Psoas muscle (tissue), 8 donors: ENCODE results near the gene KAT2B. TPM values are rescaled to one million over a fixed set of nuclear protein-coding genes. Genes with fewer than 3 reads are reported as not detected.

Experiments used
- ATAC-seq, 4 donors: fragments of 200-7000 bp; cut with Tn5 transposase; one replicate each; pipeline ENCODE4 v1.9.1; 2020; ENCODE audit warnings: moderate library complexity in 3 of 4, mild to moderate bottlenecking in 2 of 4
- DNase-seq, 2 donors: peaks; one replicate each; pipeline ENCODE4 v3.0.0-alpha.2; 2020
- H3K27ac ChIP-seq: fragments of 200-600 bp; one replicate; pipeline ENCODE4 v1.8.0; 2022
- H3K27me3 ChIP-seq, 3 donors: fragments of 200-600 bp in 1 of 3; one replicate each; pipeline versions ENCODE4 v1.6.1 to v1.8.0; 2013 to 2022; ENCODE audit warnings: low read length in 2 of 3, mild to moderate bottlenecking in 2 of 3, moderate library complexity in 1 of 3; ENCODE audit not compliant: insufficient read depth in 3 of 3
- H3K36me3 ChIP-seq, 2 donors: fragments of 200-600 bp in 1 of 2; one replicate each; pipeline versions ENCODE4 v1.6.1 to v1.8.0; 2013 to 2022; ENCODE audit warnings: low read depth in 1 of 2, mild to moderate bottlenecking in 1 of 2, moderate library complexity in 1 of 2; ENCODE audit not compliant: insufficient read depth in 1 of 2
- H3K4me1 ChIP-seq: fragments of 200-600 bp; one replicate; pipeline ENCODE4 v1.8.0; 2022
- H3K4me3 ChIP-seq: fragments of 200-600 bp; one replicate; pipeline ENCODE4 v1.8.0; 2022; ENCODE audit warnings: mild to moderate bottlenecking
- H3K9me3 ChIP-seq: fragments of 200-600 bp; one replicate; pipeline ENCODE4 v1.8.0; 2022
- WGBS, 3 donors: extraction: QIAGEN DNeasy Blood & Tissue Kit; methylation state at CpG; one replicate each; pipeline versions ENCODE4 v1.1.6 to v1.1.7; 2013; 5-methylcytosine and 5-hydroxymethylcytosine counted together
- intact Hi-C, 2 donors: fragments of 100-400 bp; cut with DNase I; formaldehyde crosslinking; loops; one replicate each; pipeline versions ENCODE4 v1.11.0 to v1.14.2; 2022
- polyA plus RNA-seq, 3 donors: library from polyadenylated mRNA; stranded (reverse); fragments of 200-250 nt; gene quantifications; one replicate each; pipeline ENCODE4 v1.2.3, GENCODE V29; 2013
- total RNA-seq, 4 donors: library from RNA; stranded (reverse); fragmentation: NEBNext Ultra II Directional in 2 of 4; extraction: Animal tissue kit (Norgen Biotek cat#: 25700) in 2 of 4; gene quantifications; one replicate each; pipeline versions ENCODE4 v1.2.1 to v1.2.4, GENCODE V29; 2021 to 2023
- TF ChIP-seq, protein P1 (sequence below): fragments of 200-600 bp; IDR thresholded peaks from one replicate; pipeline ENCODE4 v1.8.0; 2022; ENCODE audit warnings: antibody characterized with exemption
- donor health status: healthy with polysubstance abuse.
- donor health status: DM: no; HTN: no; CAD: no; lungs with moderate emphysema.
- donor health status: Bipolar disorder and iron deficiency.
- donor health status: healthy.
- donor health status: DM: yes; HTN: yes; CAD: no.
- donor health status: DM: no; HTN: no; CAD: no.
- donor health status: DM: no; HTN: no; CAD: no.
- donor health status: DM: yes; HTN: yes; CAD: no.

KAT2B gene
- total and polyA plus RNA-seq, 7 donors, result 10.8 to 62.2 (median 28.3) TPM

DNA sequence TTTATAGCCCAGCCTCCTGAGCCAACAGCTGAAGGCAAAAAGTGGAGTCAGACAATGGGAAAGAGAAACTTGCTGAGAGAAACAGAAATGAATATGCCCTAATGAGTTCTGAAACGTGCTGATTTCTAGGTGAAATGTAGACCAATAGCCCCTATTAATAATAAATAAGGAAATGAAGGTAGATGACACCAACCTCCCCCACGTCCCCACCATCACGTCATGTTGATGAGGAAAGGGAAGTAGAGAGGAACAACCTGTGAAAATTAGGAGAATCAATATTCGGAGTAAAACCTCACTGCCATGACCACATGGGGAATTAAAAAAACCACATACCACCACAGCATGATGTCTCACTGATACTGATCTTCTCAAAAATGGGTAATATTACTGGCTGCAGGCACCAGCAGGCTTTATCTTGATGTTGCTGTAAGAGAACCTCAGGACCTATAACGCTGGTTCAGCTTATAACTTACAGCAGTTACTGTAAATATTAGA is 64.0 kb downstream of the KAT2B start:
- Histone ChIP-seq H3K27me3 (no peaks in the 10 kb centered on the region), H3K4me1 (no peaks in the 10 kb centered on the region), H3K27ac (no peak overlapping the region), H3K9me3 (no peaks in the 10 kb centered on the region), H3K36me3 (peaks cover 0 to 19% of the 10 kb centered on the region in 2 donors), H3K4me3 (no peak overlapping the region)
- no peak for DNase-seq
- WGBS, 3 donors, result 82 to 86% (median 83%) methylated on average over 5 of the region's 5 CpGs
- TF ChIP-seq, protein P1, sequence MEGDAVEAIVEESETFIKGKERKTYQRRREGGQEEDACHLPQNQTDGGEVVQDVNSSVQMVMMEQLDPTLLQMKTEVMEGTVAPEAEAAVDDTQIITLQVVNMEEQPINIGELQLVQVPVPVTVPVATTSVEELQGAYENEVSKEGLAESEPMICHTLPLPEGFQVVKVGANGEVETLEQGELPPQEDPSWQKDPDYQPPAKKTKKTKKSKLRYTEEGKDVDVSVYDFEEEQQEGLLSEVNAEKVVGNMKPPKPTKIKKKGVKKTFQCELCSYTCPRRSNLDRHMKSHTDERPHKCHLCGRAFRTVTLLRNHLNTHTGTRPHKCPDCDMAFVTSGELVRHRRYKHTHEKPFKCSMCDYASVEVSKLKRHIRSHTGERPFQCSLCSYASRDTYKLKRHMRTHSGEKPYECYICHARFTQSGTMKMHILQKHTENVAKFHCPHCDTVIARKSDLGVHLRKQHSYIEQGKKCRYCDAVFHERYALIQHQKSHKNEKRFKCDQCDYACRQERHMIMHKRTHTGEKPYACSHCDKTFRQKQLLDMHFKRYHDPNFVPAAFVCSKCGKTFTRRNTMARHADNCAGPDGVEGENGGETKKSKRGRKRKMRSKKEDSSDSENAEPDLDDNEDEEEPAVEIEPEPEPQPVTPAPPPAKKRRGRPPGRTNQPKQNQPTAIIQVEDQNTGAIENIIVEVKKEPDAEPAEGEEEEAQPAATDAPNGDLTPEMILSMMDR, result no peak
- intact Hi-C loops, result no loop called here
- no peak for ATAC-seq

DNA sequence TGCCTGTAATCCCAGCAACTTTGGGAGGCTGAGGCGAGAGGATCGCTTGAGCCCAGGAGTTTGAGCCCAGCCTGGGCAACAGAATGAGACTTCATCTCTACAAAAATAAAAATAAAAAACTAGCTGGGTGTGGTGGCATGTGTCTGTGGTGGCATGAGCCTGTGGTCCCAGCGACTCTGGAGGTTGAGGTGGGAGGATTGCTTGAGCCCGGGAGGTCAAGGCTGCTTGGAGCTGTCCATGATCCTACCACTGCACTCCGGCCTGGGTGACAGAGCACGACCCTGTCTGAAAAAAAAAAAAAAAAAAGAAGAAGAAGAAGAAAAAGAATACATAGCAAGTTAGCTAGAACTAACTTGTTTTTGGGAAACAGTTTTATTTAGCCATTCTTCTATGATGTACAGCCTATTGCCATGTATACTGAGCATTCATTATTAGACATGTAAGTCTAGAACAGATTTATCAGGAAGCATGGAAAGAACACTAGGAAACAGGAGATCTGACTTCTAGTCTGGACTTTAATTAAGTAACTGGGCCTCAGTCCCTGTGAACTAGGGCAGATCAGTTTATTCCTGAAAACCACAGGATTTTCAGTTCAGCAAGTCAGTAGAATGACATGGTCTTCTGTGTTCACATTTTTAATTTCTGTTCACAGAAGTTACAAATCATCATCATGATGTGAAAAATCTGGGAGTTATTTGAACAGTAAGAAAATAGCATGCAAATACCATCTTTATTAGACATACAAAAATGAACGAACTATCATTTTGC is 65.5 kb downstream of the KAT2B start:
- no peaks in the 10 kb centered on the region for H3K27me3 ChIP-seq
- ATAC-seq (no peak), DNase-seq (no peak)
- H3K27ac ChIP-seq, result no peak overlapping the region
- H3K36me3 ChIP-seq, result peaks cover 0 to 18% of the 10 kb centered on the region in 2 donors
- no peak overlapping the region for H3K4me3 ChIP-seq
- no peaks in the 10 kb centered on the region for H3K9me3 ChIP-seq
- WGBS, 3 donors, result 76 to 86% (median 79%) methylated on average over 7 of the region's 7 CpGs
- intact Hi-C loops, result no loop called here
- TF ChIP-seq, protein P1, result no peak
- no peaks in the 10 kb centered on the region for H3K4me1 ChIP-seq

DNA sequence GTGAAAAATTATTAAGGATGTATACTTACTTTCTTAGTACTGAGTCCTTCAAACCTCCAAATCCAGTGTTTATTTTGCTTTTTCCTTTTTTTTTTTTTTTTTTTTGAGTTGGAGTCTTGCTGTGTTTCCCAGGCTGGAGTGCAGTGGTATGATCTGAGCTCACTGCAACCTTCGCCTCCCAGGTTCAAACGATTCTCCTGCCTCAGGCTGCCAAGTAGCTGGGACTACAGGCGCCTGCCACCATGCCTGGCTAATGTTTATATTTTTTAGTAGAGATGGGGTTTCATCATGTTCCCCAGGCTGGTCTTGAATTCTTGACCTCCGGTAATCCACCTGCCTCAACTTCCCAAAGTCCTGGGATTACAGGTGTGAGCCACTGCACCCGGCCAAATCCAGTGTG is 67.5 kb downstream of the KAT2B start:
- WGBS, 3 donors, result 92 to 95% (median 94%) methylated on average over 5 of the region's 5 CpGs
- Histone ChIP-seq H3K4me1 (no peaks in the 10 kb centered on the region), H3K36me3 (peaks cover 9 to 23% of the 10 kb centered on the region in 2 donors), H3K9me3 (no peaks in the 10 kb centered on the region), H3K27ac (no peak overlapping the region), H3K4me3 (no peak overlapping the region), H3K27me3 (no peaks in the 10 kb centered on the region)
- DNase-seq (no peak), ATAC-seq (no peak)
- intact Hi-C loops, result no loop called here
- TF ChIP-seq, protein P1, result no peak

DNA sequence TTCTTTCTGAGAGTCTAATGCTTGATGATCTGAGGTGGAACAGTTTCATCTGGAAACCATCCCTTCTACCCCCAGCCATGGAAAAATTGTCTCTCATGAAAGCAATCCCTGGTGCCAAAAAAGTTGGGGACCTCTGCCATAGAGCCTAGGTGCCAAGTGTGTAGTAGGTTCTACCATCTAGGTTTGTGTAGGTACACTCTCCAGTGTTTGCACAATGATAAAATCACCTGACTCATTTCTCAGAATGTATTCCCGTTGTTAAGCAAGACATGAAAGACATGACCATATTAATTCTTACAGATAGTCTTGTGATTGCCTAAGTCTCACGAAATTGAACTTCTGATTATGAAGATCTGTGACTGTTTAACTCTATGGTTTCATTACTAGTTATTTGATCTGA is 68.6 kb downstream of the KAT2B start:
- no peak overlapping the region for H3K27ac ChIP-seq
- DNase-seq, result no peak
- H3K27me3 ChIP-seq, result no peaks in the 10 kb centered on the region
- H3K4me1 ChIP-seq, result no peaks in the 10 kb centered on the region
- TF ChIP-seq, protein P1, result no peak
- H3K9me3 ChIP-seq, result no peaks in the 10 kb centered on the region
- ATAC-seq, result no peak
- H3K4me3 ChIP-seq, result no peak overlapping the region
- WGBS, 3 donors, result 77 to 83% (median 80%) methylated on average over 2 of the region's 2 CpGs
- intact Hi-C loops, result no loop called here
- peaks cover 9 to 31% of the 10 kb centered on the region in 2 donors for H3K36me3 ChIP-seq

DNA sequence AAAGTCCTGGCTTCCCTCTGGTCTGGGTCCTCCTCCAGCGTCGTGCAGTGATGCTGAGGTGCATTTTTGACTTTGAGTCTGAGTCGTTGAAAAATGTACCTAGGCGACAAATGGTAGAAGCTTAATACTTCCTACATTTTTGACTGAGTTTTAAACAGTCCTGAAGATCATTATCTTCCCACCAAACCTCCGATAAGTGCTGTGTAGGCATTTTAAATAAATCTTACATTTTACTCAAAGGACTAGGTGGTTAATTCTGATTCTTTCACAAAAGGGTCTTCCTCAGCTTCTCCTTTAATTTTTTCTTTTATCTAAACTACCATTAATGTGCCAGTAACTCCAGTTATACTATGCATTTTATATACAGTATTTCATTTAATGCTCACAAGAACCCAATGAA is 70.6 kb downstream of the KAT2B start:
- TF ChIP-seq, protein P1, result no peak
- no peaks in the 10 kb centered on the region for H3K9me3 ChIP-seq
- no peak overlapping the region for H3K27ac ChIP-seq
- no peak for DNase-seq
- no peaks in the 10 kb centered on the region for H3K27me3 ChIP-seq
- ATAC-seq, result no peak
- intact Hi-C loops, result no loop called here
- WGBS, 3 donors, result 93 to 95% (median 94%) methylated on average over 5 of the region's 5 CpGs
- peaks cover 12 to 50% of the 10 kb centered on the region in 2 donors for H3K36me3 ChIP-seq
- H3K4me1 ChIP-seq, result no peaks in the 10 kb centered on the region
- no peak overlapping the region for H3K4me3 ChIP-seq
